OCI-LY1 (cell line): ENCODE data around the gene SPPL2B.

ENCODE experiments used
- H2AFZ ChIP-seq: fragments of 200-600 bp; sonication (generic), shearing (Covaris generic); 2 replicates; pipeline ENCODE4 v1.6.0; 2014; ENCODE audit warnings: antibody characterized with exemption, mild to moderate bottlenecking, low read length
- H3F3A ChIP-seq: fragments of 200-600 bp; sonication (generic), shearing (Covaris generic); 2 replicates; pipeline ENCODE4 v1.6.0; 2014; ENCODE audit warnings: mild to moderate bottlenecking, antibody characterized with exemption, low read length, moderate library complexity; ENCODE audit not compliant: insufficient read depth
- H3K27ac ChIP-seq: fragments of 200-600 bp; sonication (generic); 2 replicates; pipeline ENCODE4 v1.5.1; 2014; ENCODE audit warnings: low read length, mixed run types, mild to moderate bottlenecking, low read depth; ENCODE audit not compliant: poor library complexity, severe bottlenecking
- H3K27me3 ChIP-seq: fragments of 200-600 bp; sonication (generic); 2 replicates; pipeline ENCODE4 v1.6.0; 2014; ENCODE audit warnings: antibody characterized with exemption, mild to moderate bottlenecking, low read length, moderate library complexity; ENCODE audit not compliant: insufficient read depth
- H3K36me3 ChIP-seq: fragments of 200-600 bp; sonication (generic); 2 replicates; pipeline ENCODE4 v1.6.1; 2014; ENCODE audit warnings: mild to moderate bottlenecking, antibody characterized with exemption, low read length, moderate library complexity, mixed read lengths; ENCODE audit not compliant: insufficient read depth
- H3K4me1 ChIP-seq: fragments of 200-600 bp; sonication (generic); 2 replicates; pipeline ENCODE4 v1.5.1; 2014; ENCODE audit warnings: mild to moderate bottlenecking, low read length, moderate library complexity; ENCODE audit not compliant: insufficient read depth, severe bottlenecking
- H3K4me2 ChIP-seq: fragments of 200-600 bp; sonication (generic), shearing (Covaris generic); 2 replicates; pipeline ENCODE4 v1.6.1; 2014; ENCODE audit warnings: low read length
- H3K4me3 ChIP-seq: fragments of 200-600 bp; sonication (generic); 2 replicates; pipeline ENCODE4 v1.5.1; 2014; ENCODE audit warnings: low read length, low read depth, mild to moderate bottlenecking, mixed read lengths; ENCODE audit not compliant: poor library complexity, severe bottlenecking
- H3K79me2 ChIP-seq: fragments of 200-600 bp; shearing (Covaris generic); 2 replicates; pipeline ENCODE4 v1.6.1; 2016; ENCODE audit warnings: mixed run types, low read length, mixed read lengths; ENCODE audit not compliant: insufficient read depth
- H3K9ac ChIP-seq: fragments of 200-600 bp; sonication (generic), shearing (Covaris generic); 2 replicates; pipeline ENCODE4 v1.6.1; 2014; ENCODE audit warnings: mild to moderate bottlenecking, low read length, mixed read lengths
- H3K9me2 ChIP-seq: fragments of 200-600 bp; sonication (generic), shearing (Covaris generic); 2 replicates; pipeline ENCODE4 v1.6.1; 2014; ENCODE audit warnings: low read depth, mild to moderate bottlenecking, low read length, mixed read lengths
- H3K9me3 ChIP-seq: fragments of 200-600 bp; shearing (Covaris generic); 2 replicates; pipeline ENCODE4 v1.6.1; 2014; ENCODE audit warnings: low read length, mixed read lengths
- H4K20me1 ChIP-seq: fragments of 200-600 bp; sonication (generic), shearing (Covaris generic); 2 replicates; pipeline ENCODE4 v1.6.0; 2016; ENCODE audit warnings: mild to moderate bottlenecking, low read length; ENCODE audit not compliant: insufficient read depth
- EZH2 ChIP-seq: fragments of 200-600 bp; sonication (generic), shearing (Covaris generic); IDR thresholded peaks from 2 replicates; pipeline ENCODE4 v1.8.0; 2017; ENCODE audit warnings: borderline replicate concordance, mixed run types, mild to moderate bottlenecking, antibody characterized with exemption, low read length, moderate library complexity, mixed read lengths
- TF ChIP-seq, protein P1 (sequence below): fragments of 200-600 bp; sonication (generic), shearing (Covaris generic); IDR thresholded peaks from 2 replicates; pipeline ENCODE4 v1.5.1; 2017; ENCODE audit warnings: mild to moderate bottlenecking, antibody characterized with exemption, low read length, moderate library complexity, mixed read lengths

The SPPL2B gene

DNA sequence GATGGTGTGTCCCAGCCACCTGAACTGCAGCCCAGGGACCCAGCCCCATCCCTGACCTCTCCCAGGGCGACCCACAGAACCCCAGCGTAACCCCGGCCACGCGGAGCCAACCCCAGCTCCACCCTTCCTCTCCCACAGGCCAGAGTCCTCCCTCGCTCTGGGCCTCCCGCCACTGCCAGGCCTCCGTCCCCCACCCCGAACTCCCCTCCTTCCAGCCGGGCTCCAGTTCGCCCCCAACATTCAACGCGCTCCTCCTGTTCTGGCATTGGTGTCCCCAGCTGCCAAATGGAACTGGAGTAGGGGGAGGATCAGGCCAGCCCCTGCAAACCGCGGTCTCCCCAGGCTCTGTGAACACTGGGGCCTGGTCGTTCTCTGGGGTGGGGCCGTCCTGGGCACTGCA lies 28.0 kb upstream of the SPPL2B start:
- Histone ChIP-seq H2AFZ (no peak overlapping the region), H4K20me1 (no peaks in the 10 kb centered on the region), H3K4me3 (no peak overlapping the region), H3K4me2 (no peak overlapping the region), H3F3A (no peaks in the 10 kb centered on the region), H3K4me1 (peaks cover 8% of the 10 kb centered on the region), H3K9ac (no peak overlapping the region), H3K9me3 (no peaks in the 10 kb centered on the region), H3K27me3 (peaks cover 9% of the 10 kb centered on the region; the same call in 1 of the 2 replicates), H3K9me2 (no peaks in the 10 kb centered on the region), H3K36me3 (no peaks in the 10 kb centered on the region; the same call in 1 of the 2 replicates), H3K27ac (no peak overlapping the region), H3K79me2 (no peaks in the 10 kb centered on the region)
- TF ChIP-seq, protein P1, sequence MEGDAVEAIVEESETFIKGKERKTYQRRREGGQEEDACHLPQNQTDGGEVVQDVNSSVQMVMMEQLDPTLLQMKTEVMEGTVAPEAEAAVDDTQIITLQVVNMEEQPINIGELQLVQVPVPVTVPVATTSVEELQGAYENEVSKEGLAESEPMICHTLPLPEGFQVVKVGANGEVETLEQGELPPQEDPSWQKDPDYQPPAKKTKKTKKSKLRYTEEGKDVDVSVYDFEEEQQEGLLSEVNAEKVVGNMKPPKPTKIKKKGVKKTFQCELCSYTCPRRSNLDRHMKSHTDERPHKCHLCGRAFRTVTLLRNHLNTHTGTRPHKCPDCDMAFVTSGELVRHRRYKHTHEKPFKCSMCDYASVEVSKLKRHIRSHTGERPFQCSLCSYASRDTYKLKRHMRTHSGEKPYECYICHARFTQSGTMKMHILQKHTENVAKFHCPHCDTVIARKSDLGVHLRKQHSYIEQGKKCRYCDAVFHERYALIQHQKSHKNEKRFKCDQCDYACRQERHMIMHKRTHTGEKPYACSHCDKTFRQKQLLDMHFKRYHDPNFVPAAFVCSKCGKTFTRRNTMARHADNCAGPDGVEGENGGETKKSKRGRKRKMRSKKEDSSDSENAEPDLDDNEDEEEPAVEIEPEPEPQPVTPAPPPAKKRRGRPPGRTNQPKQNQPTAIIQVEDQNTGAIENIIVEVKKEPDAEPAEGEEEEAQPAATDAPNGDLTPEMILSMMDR = no peak
- TF ChIP-seq EZH2 = no peak

DNA sequence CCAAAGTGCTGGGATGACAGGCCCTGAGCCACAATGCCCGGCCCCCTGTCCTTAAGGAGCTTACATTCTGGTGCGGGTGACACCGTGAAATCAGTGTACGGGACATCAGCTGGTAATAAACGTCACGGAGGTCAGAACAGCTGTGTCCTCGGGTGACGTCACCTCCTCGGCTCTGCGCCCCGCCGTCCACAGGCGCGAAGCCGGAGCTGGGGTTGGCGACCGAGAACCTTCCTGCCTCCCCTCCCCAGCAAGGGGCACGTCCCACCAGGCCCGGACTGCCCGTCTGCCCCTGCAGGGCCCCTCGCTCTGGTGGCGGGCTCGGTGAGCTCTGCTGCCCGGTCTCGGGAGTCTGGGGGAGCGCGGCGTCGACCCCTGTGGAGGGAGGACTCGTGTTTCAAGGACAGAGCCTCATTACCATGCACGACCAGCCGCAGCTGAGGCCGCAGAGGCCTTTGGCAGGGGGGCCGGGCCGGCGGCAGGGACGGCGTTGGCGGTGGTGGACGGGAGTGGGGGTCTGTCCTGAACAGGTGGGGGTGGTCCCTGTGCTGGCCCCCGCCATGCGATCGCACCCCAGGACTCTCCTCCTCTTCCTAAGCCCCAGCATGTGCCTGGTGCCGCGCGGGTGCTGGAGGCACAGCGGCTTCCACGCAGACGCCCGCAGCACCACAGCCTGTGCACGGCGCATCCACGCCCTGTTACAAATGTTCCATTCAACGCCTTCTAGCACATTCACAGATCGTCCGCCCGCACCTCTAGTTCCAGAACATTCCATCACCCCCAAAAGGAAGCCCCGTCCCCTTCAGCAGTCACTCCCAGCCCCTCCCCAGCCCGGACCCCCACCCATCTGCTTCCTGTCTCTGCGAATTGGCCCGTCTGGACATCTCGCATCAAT lies 25.9 kb upstream of the SPPL2B start:
- H3K4me2 ChIP-seq = no peak overlapping the region
- H4K20me1 ChIP-seq = no peaks in the 10 kb centered on the region
- H3K36me3 ChIP-seq = no peaks in the 10 kb centered on the region
- peaks cover 8% of the 10 kb centered on the region for H3K4me1 ChIP-seq
- H3K79me2 ChIP-seq = no peaks in the 10 kb centered on the region
- H2AFZ ChIP-seq = no peak overlapping the region
- peaks cover 9% of the 10 kb centered on the region; the same call in 1 of the 2 replicates for H3K27me3 ChIP-seq
- H3K9ac ChIP-seq = no peak overlapping the region
- TF ChIP-seq EZH2 = no peak
- TF ChIP-seq, protein P1 = no peak
- no peaks in the 10 kb centered on the region for H3F3A ChIP-seq
- H3K27ac ChIP-seq = no peak overlapping the region
- H3K4me3 ChIP-seq = no peak overlapping the region
- H3K9me2 ChIP-seq = no peaks in the 10 kb centered on the region
- no peaks in the 10 kb centered on the region for H3K9me3 ChIP-seq

DNA sequence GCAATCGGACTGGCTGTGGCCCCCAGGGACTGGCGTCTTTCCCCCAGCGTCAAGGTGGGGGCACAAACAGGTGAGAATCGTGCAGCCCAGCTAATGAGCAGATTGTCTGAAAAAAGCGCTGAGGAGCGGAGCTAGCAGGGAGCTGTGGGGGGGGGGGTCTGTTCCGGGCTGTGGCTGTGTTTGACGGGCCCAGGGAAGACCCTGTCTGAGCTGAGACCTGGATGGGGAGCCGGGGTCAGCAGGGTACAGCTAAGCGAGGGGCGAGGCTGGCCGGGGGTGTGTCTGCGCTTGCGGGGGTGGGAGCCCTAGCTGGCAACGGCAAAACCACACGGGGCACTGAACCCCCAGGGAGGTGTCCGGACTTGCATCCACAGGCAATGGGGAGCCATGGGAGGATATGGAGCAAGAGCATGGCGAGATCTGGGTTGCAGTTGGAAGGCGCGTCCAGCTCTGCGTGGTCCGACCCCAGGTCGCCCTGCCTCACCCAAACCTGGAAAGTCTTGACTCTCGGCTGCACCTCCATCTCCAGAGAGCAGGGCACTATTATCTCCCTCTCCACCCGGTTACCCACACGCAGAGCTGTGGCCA lies 25.2 kb upstream of the SPPL2B start:
- peaks cover 9% of the 10 kb centered on the region; the same call in 1 of the 2 replicates for H3K27me3 ChIP-seq
- H2AFZ ChIP-seq = no peak overlapping the region
- no peak overlapping the region for H3K9ac ChIP-seq
- no peaks in the 10 kb centered on the region for H3K79me2 ChIP-seq
- no peak overlapping the region for H3K4me2 ChIP-seq
- H4K20me1 ChIP-seq = no peaks in the 10 kb centered on the region
- H3K9me3 ChIP-seq = no peaks in the 10 kb centered on the region
- H3F3A ChIP-seq = no peaks in the 10 kb centered on the region
- no peak overlapping the region for H3K27ac ChIP-seq
- TF ChIP-seq, protein P1 = no peak
- no peak for TF ChIP-seq EZH2
- no peak overlapping the region for H3K4me3 ChIP-seq
- no peaks in the 10 kb centered on the region for H3K36me3 ChIP-seq
- peaks cover 8% of the 10 kb centered on the region for H3K4me1 ChIP-seq
- no peaks in the 10 kb centered on the region for H3K9me2 ChIP-seq
